Measurements from ENCODE around the gene PCLAF.
A peak's percentile ranks its signal among the peaks of the same experiment; 100 is the strongest.
"Not testable (repeated sequence)": the region's sequence is repeated elsewhere in the genome, so short reads cannot be mapped to it uniquely, and the experiment has no call there.

PCLAF gene

GRCh38 chr15:64340355-64340754, 40.9 kb downstream of the PCLAF start:
- no peak for TF ChIP-seq POLR2AphosphoS5 (IDR thresholded peaks at IDR 0.05; ENCODE audit: low read depth, low read length)
- TF ChIP-seq TAF1 (IDR thresholded peaks at IDR 0.05; ENCODE audit: borderline replicate concordance, low read depth, low read length), result no peak
- no peak for TF ChIP-seq POLR2A (IDR thresholded peaks at IDR 0.05; ENCODE audit: low read depth, low read length)
- FAIRE-seq, result no peak
- no peak for DNase-seq (ENCODE audit: insufficient read length)

DNA sequence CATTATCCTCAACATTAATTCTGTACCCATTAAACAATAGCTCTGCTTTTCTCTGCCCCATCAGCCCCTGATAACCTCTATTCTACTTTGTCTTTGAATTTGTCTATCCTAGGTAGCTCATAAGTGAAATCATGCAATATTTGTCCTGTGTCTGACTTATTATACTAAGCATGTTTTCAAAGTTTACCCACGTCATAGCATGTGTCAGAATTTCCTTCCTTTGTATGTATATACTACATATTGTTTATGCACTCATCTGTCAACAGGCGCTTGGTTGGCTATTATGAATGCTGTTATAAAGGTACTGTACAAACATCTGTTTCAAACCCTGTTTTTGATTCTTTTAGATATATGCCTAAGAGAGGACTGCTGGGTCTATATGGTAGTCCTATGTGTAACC, 43.5 kb downstream of the PCLAF start:
- FAIRE-seq (no peak), DNase-seq (ENCODE audit: insufficient read length) (no peak)
- TF ChIP-seq POLR2AphosphoS5 (IDR thresholded peaks at IDR 0.05; ENCODE audit: low read depth, low read length) (no peak), TAF1 (IDR thresholded peaks at IDR 0.05; ENCODE audit: borderline replicate concordance, low read depth, low read length) (no peak), POLR2A (IDR thresholded peaks at IDR 0.05; ENCODE audit: low read depth, low read length) (no peak)

GRCh38 chr15:64333986-64334929, 47.0 kb downstream of the PCLAF start:
- FAIRE-seq, result peak; percentile 9
- TF ChIP-seq POLR2A (IDR thresholded peaks at IDR 0.05; ENCODE audit: low read depth, low read length) (no peak), TAF1 (IDR thresholded peaks at IDR 0.05; ENCODE audit: borderline replicate concordance, low read depth, low read length) (no peak), POLR2AphosphoS5 (IDR thresholded peaks at IDR 0.05; ENCODE audit: low read depth, low read length) (no peak)
- no peak for DNase-seq (ENCODE audit: insufficient read length)

- FAIRE-seq (no peak), DNase-seq (ENCODE audit: insufficient read length) (no peak)
- TF ChIP-seq TAF1 (IDR thresholded peaks at IDR 0.05; ENCODE audit: borderline replicate concordance, low read depth, low read length), result no peak
- no peak for TF ChIP-seq POLR2A (IDR thresholded peaks at IDR 0.05; ENCODE audit: low read depth, low read length)
- TF ChIP-seq POLR2AphosphoS5 (IDR thresholded peaks at IDR 0.05; ENCODE audit: low read depth, low read length), result no peak
Observed at GRCh38 chr15:64333516-64333915, 47.7 kb downstream of the PCLAF start.

DNA sequence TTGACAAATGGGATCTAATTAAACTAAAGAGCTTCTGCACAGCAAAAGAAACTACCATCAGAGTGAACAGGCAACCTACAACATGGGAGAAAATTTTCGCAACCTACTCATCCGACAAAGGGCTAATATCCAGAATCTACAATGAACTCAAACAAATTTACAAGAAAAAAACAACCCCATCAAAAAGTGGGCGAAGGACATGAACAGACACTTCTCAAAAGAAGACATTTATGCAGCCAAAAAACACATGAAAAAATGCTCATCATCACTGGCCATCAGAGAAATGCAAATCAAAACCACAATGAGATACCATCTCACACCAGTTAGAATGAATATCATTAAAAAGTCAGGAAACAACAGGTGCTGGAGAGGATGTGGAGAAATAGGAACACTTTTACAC, 49.6 kb downstream of the PCLAF start:
- not testable (repeated sequence) for DNase-seq (ENCODE audit: insufficient read length)

DNA sequence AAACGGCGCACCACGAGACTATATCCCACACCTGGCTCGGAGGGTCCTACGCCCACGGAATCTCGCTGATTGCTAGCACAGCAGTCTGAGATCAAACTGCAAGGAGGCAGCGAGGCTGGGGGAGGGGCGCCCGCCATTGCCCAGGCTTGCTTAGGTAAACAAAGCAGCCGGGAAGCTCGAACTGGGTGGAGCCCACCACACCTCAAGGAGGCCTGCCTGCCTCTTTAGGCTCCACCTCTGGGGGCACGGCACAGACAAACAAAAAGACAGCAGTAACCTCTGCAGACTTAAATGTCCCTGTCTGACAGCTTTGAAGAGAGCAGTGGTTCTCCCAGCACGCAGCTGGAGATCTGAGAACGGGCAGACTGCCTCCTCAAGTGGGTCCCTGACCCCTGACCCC, 54.3 kb downstream of the PCLAF start:
- not testable (repeated sequence) for DNase-seq (ENCODE audit: insufficient read length); FAIRE-seq

More for the DNA sequence above, 49.6 kb downstream of the PCLAF start:
- not testable (repeated sequence) for FAIRE-seq

DNA sequence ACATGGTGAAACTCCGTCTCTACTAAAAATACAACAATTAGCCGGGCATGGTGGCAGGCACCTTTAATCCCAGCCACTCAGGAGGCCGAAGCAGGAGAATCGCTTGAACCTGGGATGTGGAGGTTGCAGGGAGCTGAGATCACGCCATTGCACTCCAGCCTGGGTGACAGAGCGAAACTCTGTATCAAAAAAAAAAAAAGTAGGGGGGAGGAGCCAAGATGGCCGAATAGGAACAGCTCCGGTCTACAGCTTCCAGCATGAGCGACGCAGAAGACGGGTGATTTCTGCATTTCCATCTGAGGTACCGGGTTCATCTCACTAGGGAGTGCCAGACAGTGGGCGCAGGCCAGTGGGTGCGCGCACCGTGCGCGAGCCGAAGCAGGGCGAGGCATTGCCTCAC, 54.8 kb downstream of the PCLAF start:
- DNase-seq (ENCODE audit: insufficient read length); FAIRE-seq: not testable (repeated sequence)

- FAIRE-seq (no peak), DNase-seq (ENCODE audit: insufficient read length) (no peak)
- TF ChIP-seq POLR2AphosphoS5 (IDR thresholded peaks at IDR 0.05; ENCODE audit: low read depth, low read length), result no peak
- TF ChIP-seq POLR2A (IDR thresholded peaks at IDR 0.05; ENCODE audit: low read depth, low read length), result no peak
- TF ChIP-seq TAF1 (IDR thresholded peaks at IDR 0.05; ENCODE audit: borderline replicate concordance, low read depth, low read length), result no peak
Observed at GRCh38 chr15:64324165-64324877, 56.9 kb downstream of the PCLAF start.

DNA sequence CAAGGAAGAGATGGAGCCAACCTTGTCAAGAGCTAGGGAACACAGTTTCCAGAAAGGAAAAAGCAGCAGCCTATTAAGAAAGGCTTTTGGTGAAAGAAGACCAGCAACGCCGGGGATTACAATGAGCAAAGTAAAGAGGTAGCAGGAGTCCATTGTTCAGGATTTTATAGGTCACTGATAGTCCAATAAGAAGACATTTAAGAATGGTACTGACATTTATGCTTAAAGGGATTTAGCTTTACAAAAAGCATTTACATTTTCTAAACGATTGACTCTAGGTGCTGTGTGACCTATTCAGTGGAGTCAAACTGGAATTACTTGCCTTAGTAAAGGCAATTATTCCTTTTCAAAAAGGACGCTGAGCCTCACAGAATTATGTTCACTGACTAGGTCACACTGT, 66.0 kb downstream of the PCLAF start:
- FAIRE-seq (no peak), DNase-seq (ENCODE audit: insufficient read length) (no peak)
- TF ChIP-seq POLR2AphosphoS5 (IDR thresholded peaks at IDR 0.05; ENCODE audit: low read depth, low read length), result no peak
- no peak for TF ChIP-seq TAF1 (IDR thresholded peaks at IDR 0.05; ENCODE audit: borderline replicate concordance, low read depth, low read length)
- TF ChIP-seq POLR2A (IDR thresholded peaks at IDR 0.05; ENCODE audit: low read depth, low read length), result no peak

GRCh38 chr15:64314456-64314855, 66.8 kb downstream of the PCLAF start:
- no peak for FAIRE-seq
- TF ChIP-seq POLR2AphosphoS5 (IDR thresholded peaks at IDR 0.05; ENCODE audit: low read depth, low read length) (no peak), POLR2A (IDR thresholded peaks at IDR 0.05; ENCODE audit: low read depth, low read length) (no peak), TAF1 (IDR thresholded peaks at IDR 0.05; ENCODE audit: borderline replicate concordance, low read depth, low read length) (no peak)
- no peak for DNase-seq (ENCODE audit: insufficient read length)

Measured in GM12892 (cell line).